GM21526 (cell line): ENCODE measurements around the gene DLL4.

Experiments used
- ATAC-seq: cut with Tn5 transposase; IDR thresholded peaks from one replicate; pipeline ENCODE4 v1.9.1; 2021; ENCODE audit warnings: moderate library complexity; ENCODE audit not compliant: unreplicated experiment, low FRiP score

DLL4 gene

GRCh38 chr15:40984964-40985363 lies 55.8 kb downstream of the DLL4 start:
- no peak for ATAC-seq

GRCh38 chr15:40985541-40986330 lies 56.6 kb downstream of the DLL4 start:
- no peak for ATAC-seq

- no peak for ATAC-seq
These were observed 57.7 kb downstream of the DLL4 start for GRCh38 chr15:40986820-40987219.

GRCh38 chr15:40988156-40988555 lies 59.0 kb downstream of the DLL4 start:
- no peak for ATAC-seq
